Measurements from ENCODE around the gene RIMS1. TPM values are rescaled to one million over a fixed set of nuclear protein-coding genes. Genes with fewer than 3 reads are reported as not detected.
A peak's percentile ranks its signal among the peaks of the same experiment; 100 is the strongest.

Gene RIMS1
- total and polyA plus RNA-seq, 2 of the 13 experiments (the other 11 are each of a cell fraction or from before 2014, with no cell fraction given), result not detected

DNA sequence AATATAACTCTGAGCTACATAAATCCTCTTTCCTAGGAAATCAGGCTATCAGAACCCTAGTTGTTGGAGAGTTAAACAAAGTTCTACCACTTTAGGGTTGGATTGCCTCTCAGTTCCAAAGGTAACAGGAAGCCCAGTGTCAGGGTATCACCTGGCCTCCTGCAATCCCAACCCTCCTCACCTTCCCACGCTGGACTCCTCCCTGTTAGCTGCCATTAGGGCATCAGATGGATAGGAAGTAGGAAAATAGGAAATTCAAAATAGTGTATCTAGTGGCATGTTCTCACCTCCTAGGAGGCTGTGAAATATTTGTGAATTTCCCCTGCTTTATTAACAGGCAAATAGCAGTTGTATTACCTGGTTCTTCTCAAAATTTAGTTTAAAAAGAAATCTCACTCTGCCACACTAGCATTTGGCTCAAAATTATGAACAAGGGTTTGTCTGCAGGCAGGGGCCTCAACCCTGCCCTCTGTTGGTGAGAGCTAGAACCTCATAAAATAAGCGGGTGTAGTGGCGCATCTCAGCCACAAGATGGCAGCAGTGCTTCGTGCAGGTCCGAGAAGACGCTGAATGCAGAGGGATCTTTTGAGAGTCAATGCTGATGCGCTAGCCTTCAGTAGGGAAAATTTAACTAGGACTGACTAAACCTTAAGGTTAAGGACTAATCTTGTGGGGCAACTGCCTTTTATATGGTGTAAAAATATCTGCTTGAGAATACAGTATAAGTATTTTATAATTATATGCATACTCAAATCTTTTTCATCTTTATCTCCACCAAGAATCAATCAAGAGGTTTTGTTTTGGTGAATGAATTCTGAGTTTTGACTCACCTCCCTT, 525.7 kb downstream of the RIMS1 start (continued):
- TF ChIP-seq, protein P1, sequence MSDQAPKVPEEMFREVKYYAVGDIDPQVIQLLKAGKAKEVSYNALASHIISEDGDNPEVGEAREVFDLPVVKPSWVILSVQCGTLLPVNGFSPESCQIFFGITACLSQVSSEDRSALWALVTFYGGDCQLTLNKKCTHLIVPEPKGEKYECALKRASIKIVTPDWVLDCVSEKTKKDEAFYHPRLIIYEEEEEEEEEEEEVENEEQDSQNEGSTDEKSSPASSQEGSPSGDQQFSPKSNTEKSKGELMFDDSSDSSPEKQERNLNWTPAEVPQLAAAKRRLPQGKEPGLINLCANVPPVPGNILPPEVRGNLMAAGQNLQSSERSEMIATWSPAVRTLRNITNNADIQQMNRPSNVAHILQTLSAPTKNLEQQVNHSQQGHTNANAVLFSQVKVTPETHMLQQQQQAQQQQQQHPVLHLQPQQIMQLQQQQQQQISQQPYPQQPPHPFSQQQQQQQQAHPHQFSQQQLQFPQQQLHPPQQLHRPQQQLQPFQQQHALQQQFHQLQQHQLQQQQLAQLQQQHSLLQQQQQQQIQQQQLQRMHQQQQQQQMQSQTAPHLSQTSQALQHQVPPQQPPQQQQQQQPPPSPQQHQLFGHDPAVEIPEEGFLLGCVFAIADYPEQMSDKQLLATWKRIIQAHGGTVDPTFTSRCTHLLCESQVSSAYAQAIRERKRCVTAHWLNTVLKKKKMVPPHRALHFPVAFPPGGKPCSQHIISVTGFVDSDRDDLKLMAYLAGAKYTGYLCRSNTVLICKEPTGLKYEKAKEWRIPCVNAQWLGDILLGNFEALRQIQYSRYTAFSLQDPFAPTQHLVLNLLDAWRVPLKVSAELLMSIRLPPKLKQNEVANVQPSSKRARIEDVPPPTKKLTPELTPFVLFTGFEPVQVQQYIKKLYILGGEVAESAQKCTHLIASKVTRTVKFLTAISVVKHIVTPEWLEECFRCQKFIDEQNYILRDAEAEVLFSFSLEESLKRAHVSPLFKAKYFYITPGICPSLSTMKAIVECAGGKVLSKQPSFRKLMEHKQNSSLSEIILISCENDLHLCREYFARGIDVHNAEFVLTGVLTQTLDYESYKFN (CRISPR knock-in tag; conservative IDR thresholded peaks at IDR 0.05), result no peak
- TF ChIP-seq ZNF33A (CRISPR knock-in tag; IDR thresholded peaks at IDR 0.05; ENCODE audit: borderline replicate concordance) (no peak), ZNF224 (CRISPR knock-in tag; IDR thresholded peaks at IDR 0.05) (no peak), FOXP1 (IDR thresholded peaks at IDR 0.05) (no peak), FOXP1 (CRISPR knock-in tag; IDR thresholded peaks at IDR 0.05) (no peak), TBL1XR1 (IDR thresholded peaks at IDR 0.05; ENCODE audit: borderline replicate concordance, low read length, partially characterized antibody) (no peak), RORA (CRISPR knock-in tag; IDR thresholded peaks at IDR 0.05) (no peak), ZNF335 (CRISPR knock-in tag; IDR thresholded peaks at IDR 0.05) (no peak), FOXK1 (CRISPR knock-in tag; IDR thresholded peaks at IDR 0.05; ENCODE audit: borderline replicate concordance, low read depth) (peak; percentile 18; the same call in 1 of the 2 replicates), SOX13 (IDR thresholded peaks at IDR 0.05) (no peak), SOX13 (CRISPR knock-in tag; conservative IDR thresholded peaks at IDR 0.05 in 1 of 2, IDR thresholded peaks at IDR 0.05 in 1 of 2) (no peak), ZNF205 (CRISPR knock-in tag; IDR thresholded peaks at IDR 0.05) (0 out of 2 replicates have a peak, but pooled peaks have one; percentile 29), SNAPC2 (CRISPR knock-in tag; IDR thresholded peaks at IDR 0.05) (no peak), MBNL3 (CRISPR knock-in tag; conservative IDR thresholded peaks at IDR 0.05) (no peak), AHR (CRISPR knock-in tag; IDR thresholded peaks at IDR 0.05) (no peak), IKZF4 (CRISPR knock-in tag; IDR thresholded peaks at IDR 0.05; ENCODE audit: borderline replicate concordance, low read depth, not compliant biosample characterization) (no peak), KLF6 (CRISPR knock-in tag; IDR thresholded peaks at IDR 0.05) (no peak), ZNF430 (CRISPR knock-in tag; IDR thresholded peaks at IDR 0.05) (no peak), KLF16 (CRISPR knock-in tag; IDR thresholded peaks at IDR 0.05) (no peak), HMGA1 (CRISPR knock-in tag; conservative IDR thresholded peaks at IDR 0.05) (no peak)
- TF ChIP-seq, protein P2, sequence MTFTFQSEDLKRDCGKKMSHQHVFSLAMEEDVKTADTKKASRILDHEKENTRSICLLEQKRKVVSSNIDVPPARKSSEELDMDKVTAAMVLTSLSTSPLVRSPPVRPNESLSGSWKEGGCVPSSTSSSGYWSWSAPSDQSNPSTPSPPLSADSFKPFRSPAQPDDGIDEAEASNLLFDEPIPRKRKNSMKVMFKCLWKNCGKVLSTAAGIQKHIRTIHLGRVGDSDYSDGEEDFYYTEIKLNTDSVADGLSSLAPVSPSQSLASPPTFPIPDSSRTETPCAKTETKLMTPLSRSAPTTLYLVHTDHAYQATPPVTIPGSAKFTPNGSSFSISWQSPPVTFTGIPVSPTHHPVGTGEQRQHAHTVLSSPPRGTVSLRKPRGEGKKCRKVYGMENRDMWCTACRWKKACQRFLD (CRISPR knock-in tag; IDR thresholded peaks at IDR 0.05; ENCODE audit: borderline replicate concordance), result no peak
- TF ChIP-seq, protein P3, sequence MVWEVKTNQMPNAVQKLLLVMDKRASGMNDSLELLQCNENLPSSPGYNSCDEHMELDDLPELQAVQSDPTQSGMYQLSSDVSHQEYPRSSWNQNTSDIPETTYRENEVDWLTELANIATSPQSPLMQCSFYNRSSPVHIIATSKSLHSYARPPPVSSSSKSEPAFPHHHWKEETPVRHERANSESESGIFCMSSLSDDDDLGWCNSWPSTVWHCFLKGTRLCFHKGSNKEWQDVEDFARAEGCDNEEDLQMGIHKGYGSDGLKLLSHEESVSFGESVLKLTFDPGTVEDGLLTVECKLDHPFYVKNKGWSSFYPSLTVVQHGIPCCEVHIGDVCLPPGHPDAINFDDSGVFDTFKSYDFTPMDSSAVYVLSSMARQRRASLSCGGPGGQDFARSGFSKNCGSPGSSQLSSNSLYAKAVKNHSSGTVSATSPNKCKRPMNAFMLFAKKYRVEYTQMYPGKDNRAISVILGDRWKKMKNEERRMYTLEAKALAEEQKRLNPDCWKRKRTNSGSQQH (CRISPR knock-in tag; IDR thresholded peaks at IDR 0.05; ENCODE audit: low read depth), result no peak
- TF ChIP-seq, protein P4, sequence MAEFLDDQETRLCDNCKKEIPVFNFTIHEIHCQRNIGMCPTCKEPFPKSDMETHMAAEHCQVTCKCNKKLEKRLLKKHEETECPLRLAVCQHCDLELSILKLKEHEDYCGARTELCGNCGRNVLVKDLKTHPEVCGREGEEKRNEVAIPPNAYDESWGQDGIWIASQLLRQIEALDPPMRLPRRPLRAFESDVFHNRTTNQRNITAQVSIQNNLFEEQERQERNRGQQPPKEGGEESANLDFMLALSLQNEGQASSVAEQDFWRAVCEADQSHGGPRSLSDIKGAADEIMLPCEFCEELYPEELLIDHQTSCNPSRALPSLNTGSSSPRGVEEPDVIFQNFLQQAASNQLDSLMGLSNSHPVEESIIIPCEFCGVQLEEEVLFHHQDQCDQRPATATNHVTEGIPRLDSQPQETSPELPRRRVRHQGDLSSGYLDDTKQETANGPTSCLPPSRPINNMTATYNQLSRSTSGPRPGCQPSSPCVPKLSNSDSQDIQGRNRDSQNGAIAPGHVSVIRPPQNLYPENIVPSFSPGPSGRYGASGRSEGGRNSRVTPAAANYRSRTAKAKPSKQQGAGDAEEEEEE (CRISPR knock-in tag; IDR thresholded peaks at IDR 0.05; ENCODE audit: borderline replicate concordance), result no peak

All from HepG2 (cell line).